ENCODE data around the gene DAPK1. TPM values are rescaled to one million over a fixed set of nuclear protein-coding genes. Genes with fewer than 3 reads are reported as not detected.
"Not testable (repeated sequence)": the region's sequence is repeated elsewhere in the genome, so short reads cannot be mapped to it uniquely, and the experiment has no call there.

DAPK1 gene
- total RNA-seq, 1 experiment from 2014 or later, result not detected

GRCh38 chr9:87497080-87497603 lies 525 bp upstream of the DAPK1 start:
- DNase-seq (ENCODE audit: low spot score), result no peak

DNA sequence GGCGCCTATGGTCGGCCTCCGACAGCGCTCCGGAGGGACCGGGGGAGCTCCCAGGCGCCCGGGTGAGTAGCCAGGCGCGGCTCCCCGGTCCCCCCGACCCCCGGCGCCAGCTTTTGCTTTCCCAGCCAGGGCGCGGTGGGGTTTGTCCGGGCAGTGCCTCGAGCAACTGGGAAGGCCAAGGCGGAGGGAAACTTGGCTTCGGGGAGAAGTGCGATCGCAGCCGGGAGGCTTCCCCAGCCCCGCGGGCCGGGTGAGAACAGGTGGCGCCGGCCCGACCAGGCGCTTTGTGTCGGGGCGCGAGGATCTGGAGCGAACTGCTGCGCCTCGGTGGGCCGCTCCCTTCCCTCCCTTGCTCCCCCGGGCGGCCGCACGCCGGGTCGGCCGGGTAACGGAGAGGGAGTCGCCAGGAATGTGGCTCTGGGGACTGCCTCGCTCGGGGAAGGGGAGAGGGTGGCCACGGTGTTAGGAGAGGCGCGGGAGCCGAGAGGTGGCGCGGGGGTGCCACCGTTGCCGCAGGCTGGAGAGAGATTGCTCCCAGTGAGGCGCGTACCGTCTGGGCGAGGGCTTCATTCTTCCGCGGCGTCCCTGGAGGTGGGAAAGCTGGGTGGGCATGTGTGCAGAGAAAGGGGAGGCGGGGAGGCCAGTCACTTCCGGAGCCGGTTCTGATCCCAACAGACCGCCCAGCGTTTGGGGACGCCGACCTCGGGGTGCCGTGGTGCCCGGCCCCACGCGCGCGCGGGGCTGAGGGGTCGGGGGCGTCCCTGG lies 561 bp downstream of the DAPK1 start:
- in situ Hi-C loops (cut with HindIII; ENCODE audit: low sequenced_read_pairs), result no loop called here
- DNase-seq (ENCODE audit: low spot score), result no peak

More at GRCh38 chr9:87497080-87497603, 525 bp upstream of the DAPK1 start:
- in situ Hi-C loops (cut with HindIII; ENCODE audit: low sequenced_read_pairs), result no loop called here

DNA sequence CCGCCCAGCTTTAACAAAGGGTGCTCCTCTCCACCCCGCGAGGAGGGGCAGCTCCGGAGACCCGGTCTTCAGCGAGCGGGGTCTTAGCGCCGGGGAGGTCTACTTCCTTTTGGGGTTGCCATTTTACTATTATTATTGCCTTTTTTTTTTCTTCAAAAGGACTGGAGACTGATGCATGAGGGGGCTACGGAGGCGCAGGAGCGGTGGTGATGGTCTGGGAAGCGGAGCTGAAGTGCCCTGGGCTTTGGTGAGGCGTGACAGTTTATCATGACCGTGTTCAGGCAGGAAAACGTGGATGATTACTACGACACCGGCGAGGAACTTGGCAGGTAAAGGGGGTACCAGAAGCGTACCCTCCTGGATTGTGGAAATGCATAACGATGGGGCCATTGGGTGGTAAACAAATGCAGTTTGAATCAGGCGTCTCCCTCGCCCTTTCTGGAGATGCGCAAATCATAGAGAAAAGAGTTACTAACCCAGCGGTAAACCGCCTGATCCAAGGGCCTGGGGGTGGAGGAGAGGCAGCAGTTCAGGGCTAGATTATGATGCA lies 1.2 kb downstream of the DAPK1 start:
- no peak for DNase-seq (ENCODE audit: low spot score)
- in situ Hi-C loops (cut with HindIII; ENCODE audit: low sequenced_read_pairs), result no loop called here

DNA sequence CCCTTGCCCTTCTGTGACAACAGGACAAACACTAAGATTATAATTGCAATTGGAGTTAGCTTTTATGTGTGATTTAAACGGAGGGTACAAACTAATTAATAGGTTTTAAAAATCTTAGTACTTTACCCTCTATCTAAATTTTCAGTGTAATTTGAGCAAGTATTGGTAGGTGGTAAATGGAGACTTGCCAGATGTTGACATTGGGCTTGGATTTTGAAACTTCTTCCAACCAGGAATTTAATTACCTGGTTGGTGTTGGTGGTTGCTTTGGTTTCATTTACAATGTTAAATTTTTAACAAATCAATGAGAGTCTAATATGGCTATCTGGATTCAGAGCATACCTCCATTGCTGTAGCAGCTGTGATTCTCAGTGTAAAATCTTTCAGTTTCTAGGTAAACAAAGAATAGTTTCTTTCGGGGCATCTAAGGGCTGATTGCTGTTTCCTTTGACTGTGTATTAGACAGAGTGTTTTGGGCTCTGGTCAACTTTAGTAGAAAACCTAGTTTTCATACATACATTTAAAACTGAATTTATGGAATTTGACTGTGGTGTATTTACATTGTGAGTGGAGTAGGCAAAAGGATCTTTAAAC lies 1.9 kb downstream of the DAPK1 start:
- in situ Hi-C loops (cut with HindIII; ENCODE audit: low sequenced_read_pairs), result no loop called here
- DNase-seq (ENCODE audit: low spot score), result no peak

DNA sequence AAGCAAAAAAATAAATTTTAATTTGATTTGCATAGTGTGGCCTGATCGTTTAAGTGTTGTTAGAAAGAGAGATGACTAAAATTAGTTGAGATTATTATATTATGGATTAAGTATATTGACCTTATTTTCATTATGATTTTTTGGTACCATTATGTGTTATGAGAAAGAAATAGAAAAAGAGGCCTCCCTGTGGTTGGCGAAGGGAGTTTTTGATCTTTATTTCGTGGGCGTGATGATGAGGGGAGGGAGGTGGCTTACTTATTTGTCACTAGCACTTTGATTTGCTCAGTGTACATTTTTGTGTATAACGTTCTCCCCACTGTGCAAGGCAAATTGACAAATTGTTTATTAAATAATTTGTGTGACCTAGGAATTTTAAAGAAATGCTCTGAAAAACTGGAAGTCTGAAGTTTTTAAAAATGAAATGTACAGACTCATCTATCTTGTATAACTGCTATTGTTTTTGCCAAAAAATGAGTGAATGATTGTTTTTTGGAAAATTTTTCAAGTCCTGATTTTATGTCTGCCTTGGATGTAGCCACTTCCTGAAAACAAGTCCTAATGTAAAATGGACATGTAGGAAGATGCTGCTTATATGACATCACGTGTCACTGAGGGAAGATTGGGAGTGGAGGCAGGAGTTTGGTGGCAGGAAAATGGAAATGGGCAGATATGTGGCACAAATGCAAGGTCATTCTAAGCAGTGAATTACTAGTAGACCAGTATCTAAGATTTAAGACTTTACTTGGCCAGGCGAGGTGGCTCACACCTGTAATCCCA lies 3.0 kb downstream of the DAPK1 start:
- in situ Hi-C loops (cut with HindIII; ENCODE audit: low sequenced_read_pairs), result no loop called here

GRCh38 chr9:87501271-87501656 lies 3.6 kb downstream of the DAPK1 start:
- DNase-seq (ENCODE audit: low spot score); in situ Hi-C loops (cut with HindIII; ENCODE audit: low sequenced_read_pairs): not testable (repeated sequence)

More for the DNA sequence above, 3.0 kb downstream of the DAPK1 start:
- DNase-seq (ENCODE audit: low spot score), result no peak

- no peak for DNase-seq (ENCODE audit: low spot score)
- in situ Hi-C loops (cut with HindIII; ENCODE audit: low sequenced_read_pairs), result no loop called here
Measured at GRCh38 chr9:87501806-87502205, 4.1 kb downstream of the DAPK1 start.

DNA sequence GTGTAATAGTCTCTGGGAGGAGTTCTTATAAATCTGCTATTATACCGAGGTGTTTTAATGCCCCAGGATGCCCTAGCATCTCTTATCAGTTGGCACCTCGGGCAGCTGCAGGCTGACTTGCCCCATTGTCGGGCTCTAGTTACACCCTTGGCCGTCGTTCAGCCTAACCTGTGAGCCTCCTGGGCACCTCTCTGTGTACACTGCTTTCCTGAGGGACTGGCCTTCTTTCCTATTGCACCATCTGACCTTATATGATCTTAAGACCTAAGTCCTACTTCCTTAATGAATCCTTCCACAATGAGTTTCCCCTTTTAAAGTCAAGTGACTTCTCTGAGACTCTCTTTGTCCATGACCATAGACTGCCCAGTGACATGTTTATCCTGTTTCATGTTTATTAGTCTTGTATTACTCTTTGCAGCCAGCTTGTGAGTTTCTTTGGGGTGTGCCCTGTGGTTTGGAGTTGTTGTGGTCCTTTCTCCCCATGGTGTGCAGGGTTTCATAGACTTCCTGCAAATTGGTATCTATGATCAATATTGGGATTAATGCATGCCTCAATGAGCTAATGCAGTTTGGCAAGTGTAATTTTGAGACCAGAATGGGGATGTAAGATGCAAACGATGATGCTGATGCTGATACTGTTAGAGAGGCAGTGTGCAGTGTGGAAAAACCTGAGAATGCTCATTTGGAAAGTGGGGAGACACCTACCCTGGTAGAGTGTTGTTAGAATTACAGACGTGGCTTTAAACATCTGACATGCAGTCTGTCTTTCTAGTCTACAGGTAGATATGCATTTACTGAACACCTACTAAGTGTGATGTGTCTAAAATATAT lies 4.9 kb downstream of the DAPK1 start:
- no peak for DNase-seq (ENCODE audit: low spot score)
- in situ Hi-C loops (cut with HindIII; ENCODE audit: low sequenced_read_pairs), result no loop called here

DNA sequence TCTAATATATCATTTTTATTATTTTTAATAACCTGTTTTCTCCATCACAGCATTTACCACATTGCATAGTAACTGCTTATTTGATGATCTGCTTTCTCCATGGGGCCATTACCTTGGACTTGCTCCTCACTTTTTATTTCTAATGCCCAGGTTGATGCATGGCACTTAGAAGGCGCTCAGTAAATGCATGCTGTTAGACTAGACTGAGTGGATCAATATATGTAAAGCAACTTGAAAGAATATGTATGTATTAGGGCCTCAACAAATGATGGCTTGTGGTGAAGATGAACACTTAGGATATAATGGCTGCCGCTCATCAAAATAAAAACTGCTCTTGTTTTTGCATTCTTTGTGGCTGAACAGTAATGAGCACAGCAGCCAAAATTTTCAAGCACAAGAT lies 5.8 kb downstream of the DAPK1 start:
- in situ Hi-C loops (cut with HindIII; ENCODE audit: low sequenced_read_pairs), result no loop called here
- DNase-seq (ENCODE audit: low spot score), result no peak

DNA sequence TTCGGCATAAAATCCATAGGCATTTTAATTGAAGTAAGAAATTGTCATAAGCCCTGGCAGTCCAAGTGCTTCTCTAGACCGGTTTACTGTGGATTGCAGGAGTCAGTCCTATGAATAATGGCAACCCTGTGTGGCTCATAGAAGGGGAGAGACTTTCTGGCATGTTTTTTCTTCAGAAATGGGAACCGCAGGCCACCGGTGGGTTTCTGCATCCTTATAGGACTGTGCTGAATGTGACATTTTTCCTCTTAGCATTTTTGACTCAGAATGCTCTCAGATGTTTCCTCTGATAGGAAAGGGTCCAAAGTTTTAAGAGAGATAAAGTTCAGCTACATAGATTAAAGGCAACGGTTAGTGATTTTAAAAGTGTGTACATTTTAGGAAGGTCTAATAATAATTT lies 6.3 kb downstream of the DAPK1 start:
- DNase-seq (ENCODE audit: low spot score), result no peak
- in situ Hi-C loops (cut with HindIII; ENCODE audit: low sequenced_read_pairs), result no loop called here

DNA sequence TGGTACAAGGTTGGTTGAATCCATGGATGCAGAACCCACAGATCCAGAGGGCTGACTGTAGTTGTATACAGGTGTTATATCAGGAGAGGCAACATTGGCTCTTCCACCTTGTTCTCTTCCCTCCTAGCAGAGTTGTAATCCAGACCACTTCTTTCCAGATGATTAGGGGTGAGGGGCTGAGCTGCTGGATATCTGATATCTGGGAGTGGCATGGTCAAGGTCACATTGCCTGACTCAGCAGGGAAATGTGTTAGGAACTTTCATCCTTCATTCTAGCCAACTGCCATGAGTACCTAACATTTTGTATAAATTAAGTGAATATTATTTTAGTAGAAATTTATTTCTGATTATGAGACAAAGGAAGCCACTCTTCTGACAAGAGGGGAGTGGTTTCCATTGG lies 7.3 kb downstream of the DAPK1 start:
- in situ Hi-C loops (cut with HindIII; ENCODE audit: low sequenced_read_pairs), result no loop called here
- DNase-seq (ENCODE audit: low spot score), result no peak

GRCh38 chr9:87505869-87506678 lies 8.4 kb downstream of the DAPK1 start:
- no peak for DNase-seq (ENCODE audit: low spot score)
- in situ Hi-C loops (cut with HindIII; ENCODE audit: low sequenced_read_pairs), result no loop called here

GRCh38 chr9:87507576-87507975 lies 9.9 kb downstream of the DAPK1 start:
- no peak for DNase-seq (ENCODE audit: low spot score)
- in situ Hi-C loops (cut with HindIII; ENCODE audit: low sequenced_read_pairs), result no loop called here

- no peak for DNase-seq (ENCODE audit: low spot score)
- in situ Hi-C loops (cut with HindIII; ENCODE audit: low sequenced_read_pairs), result no loop called here
Measured at GRCh38 chr9:87510252-87510683, 12.6 kb downstream of the DAPK1 start.

GRCh38 chr9:87512311-87512710 lies 14.6 kb downstream of the DAPK1 start:
- in situ Hi-C loops (cut with HindIII; ENCODE audit: low sequenced_read_pairs), result no loop called here
- DNase-seq (ENCODE audit: low spot score), result no peak

DNA sequence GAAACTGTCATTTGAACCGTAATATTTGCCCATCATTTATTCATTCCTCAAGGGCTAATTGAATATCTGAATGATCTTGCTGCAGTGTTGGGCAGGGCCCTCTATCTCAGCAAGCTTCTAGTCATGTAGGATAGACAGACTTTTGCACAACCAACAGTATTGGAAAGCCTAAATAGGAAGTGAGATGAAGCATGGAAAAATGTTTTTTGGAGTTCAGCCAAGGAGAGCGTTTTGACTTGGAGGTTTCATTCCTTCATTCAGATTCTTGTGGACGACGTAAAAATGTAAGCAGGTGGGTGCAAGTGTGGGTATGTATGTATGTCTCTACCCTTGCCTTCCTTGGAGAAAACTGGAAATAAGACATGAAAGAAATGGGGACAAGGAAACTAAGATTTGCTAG lies 15.5 kb downstream of the DAPK1 start:
- in situ Hi-C loops (cut with HindIII; ENCODE audit: low sequenced_read_pairs), result no loop called here
- no peak for DNase-seq (ENCODE audit: low spot score)

DNA sequence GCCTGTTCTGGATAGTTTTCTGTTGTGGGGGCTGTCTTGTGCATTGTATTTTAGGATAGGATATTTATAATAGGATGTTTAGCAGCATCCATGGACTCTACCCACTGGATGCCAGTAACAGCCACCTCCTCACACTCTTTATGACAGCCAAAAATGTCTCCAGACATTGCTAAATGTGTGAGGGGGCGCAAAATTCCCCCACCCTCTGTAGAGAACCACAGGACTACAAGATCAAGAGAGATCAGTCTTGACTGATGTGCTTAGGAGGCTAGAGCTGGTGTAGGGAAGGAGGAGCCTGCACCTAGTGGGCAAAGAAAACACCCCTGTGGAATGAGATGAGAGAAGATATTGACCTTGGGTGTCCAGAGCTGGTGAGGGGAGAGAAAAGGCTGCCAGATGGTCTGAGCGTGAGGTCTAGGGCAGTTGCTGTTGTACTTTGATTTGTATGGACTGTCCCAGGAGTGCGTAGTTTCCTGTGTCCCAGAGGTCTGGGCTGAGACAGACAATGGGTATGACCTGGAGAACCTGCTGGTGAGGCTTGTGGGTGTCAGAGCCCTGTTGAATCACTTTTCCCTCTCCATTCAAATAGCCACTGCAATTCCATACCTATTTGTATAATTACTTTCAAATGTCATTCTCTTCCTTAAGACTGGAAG lies 16.3 kb downstream of the DAPK1 start:
- DNase-seq (ENCODE audit: low spot score), result no peak
- in situ Hi-C loops (cut with HindIII; ENCODE audit: low sequenced_read_pairs), result no loop called here

- in situ Hi-C loops (cut with HindIII; ENCODE audit: low sequenced_read_pairs), result no loop called here
- DNase-seq (ENCODE audit: low spot score), result no peak
Measured at GRCh38 chr9:87515006-87515405, 17.3 kb downstream of the DAPK1 start.

Data from G401 (cell line).